Liver (tissue), 9 donors: ENCODE results near the gene RAB3GAP1. TPM values are rescaled to one million over a fixed set of nuclear protein-coding genes. Genes with fewer than 3 reads are reported as not detected.

ENCODE experiments used
- DNase-seq: peaks from one replicate; pipeline ENCODE4 v3.0.0-alpha.2; 2017; ENCODE audit warnings: low spot score
- H3K27ac ChIP-seq, 2 donors: one replicate each; pipeline ENCODE4 v1.7.0; 2013; ENCODE audit warnings: inconsistent platforms in 2 of 2, low read length in 2 of 2, control low read depth in 1 of 2, low read depth in 1 of 2, mild to moderate bottlenecking in 1 of 2
- H3K27me3 ChIP-seq, 4 donors: one replicate each; pipeline versions ENCODE4 v1.6.1 to v1.7.0; 2013; ENCODE audit warnings: low read length in 3 of 4, inconsistent platforms in 1 of 4, mild to moderate bottlenecking in 1 of 4, moderate library complexity in 1 of 4; ENCODE audit not compliant: control insufficient read depth in 4 of 4, insufficient read depth in 4 of 4
- H3K36me3 ChIP-seq, 4 donors: one replicate each; pipeline versions ENCODE4 v1.6.1 to v1.7.0; 2013; ENCODE audit warnings: low read length in 3 of 4, mild to moderate bottlenecking in 3 of 4, low read depth in 1 of 4, moderate library complexity in 1 of 4; ENCODE audit not compliant: control insufficient read depth in 4 of 4, insufficient read depth in 3 of 4
- H3K4me1 ChIP-seq, 4 donors: one replicate each; pipeline versions ENCODE4 v1.6.1 to v1.7.0; 2013; ENCODE audit warnings: low read length in 3 of 4, mild to moderate bottlenecking in 3 of 4, moderate library complexity in 1 of 4; ENCODE audit not compliant: control insufficient read depth in 4 of 4, insufficient read depth in 4 of 4
- H3K4me3 ChIP-seq, 3 donors: one replicate each; pipeline versions ENCODE4 v1.6.1 to v1.7.0; 2013; ENCODE audit warnings: low read length in 3 of 3, control low read depth in 1 of 3, low read depth in 1 of 3, mild to moderate bottlenecking in 1 of 3
- H3K9ac ChIP-seq, 2 donors: one replicate each; pipeline ENCODE4 v1.7.0; 2013; ENCODE audit warnings: low read length in 2 of 2, mild to moderate bottlenecking in 2 of 2, moderate library complexity in 2 of 2, control low read depth in 1 of 2, low read depth in 1 of 2
- H3K9me3 ChIP-seq, 4 donors: one replicate each; pipeline versions ENCODE4 v1.6.1 to v1.7.0; 2013; ENCODE audit warnings: low read length in 3 of 4; ENCODE audit not compliant: control insufficient read depth in 4 of 4
- EGR1 ChIP-seq, 2 donors: IDR thresholded peaks; 2 replicates each; pipeline ENCODE4 v1.6.1; 2016 to 2018; ENCODE audit warnings: antibody characterized with exemption in 2 of 2, low read depth in 2 of 2
- FOXA1 ChIP-seq: IDR thresholded peaks from 2 replicates; pipeline ENCODE4 v1.6.1; 2016; ENCODE audit warnings: antibody characterized with exemption
- FOXA2 ChIP-seq: IDR thresholded peaks from 2 replicates; pipeline ENCODE4 v1.6.1; 2016; ENCODE audit warnings: antibody characterized with exemption
- GABPA ChIP-seq, 2 donors: IDR thresholded peaks in 1 of 2; conservative IDR thresholded peaks in 1 of 2; 2 replicates each; pipeline ENCODE4 v1.6.1; 2016; ENCODE audit warnings: antibody characterized with exemption in 2 of 2, mild to moderate bottlenecking in 1 of 2, moderate library complexity in 1 of 2
- HNF4A ChIP-seq, 2 donors: conservative IDR thresholded peaks; 2 replicates each; pipeline ENCODE4 v1.6.1; 2016; ENCODE audit warnings: antibody characterized with exemption in 2 of 2, mild to moderate bottlenecking in 2 of 2
- HNF4G ChIP-seq: IDR thresholded peaks from 2 replicates; pipeline ENCODE4 v1.6.1; 2016; ENCODE audit warnings: antibody characterized with exemption
- JUND ChIP-seq, 2 donors: IDR thresholded peaks; 2 replicates each; pipeline ENCODE4 v1.6.1; 2016; ENCODE audit warnings: antibody characterized with exemption in 2 of 2
- NR2F2 ChIP-seq: IDR thresholded peaks from 2 replicates; pipeline ENCODE4 v1.6.1; 2016; ENCODE audit warnings: antibody characterized with exemption
- RAD21 ChIP-seq, 2 donors: IDR thresholded peaks; 2 replicates each; pipeline ENCODE4 v1.6.1; 2016; ENCODE audit warnings: antibody characterized with exemption in 2 of 2, mild to moderate bottlenecking in 2 of 2
- RXRA ChIP-seq, 2 donors: IDR thresholded peaks; 2 replicates each; pipeline ENCODE4 v1.6.1; 2017 to 2018; ENCODE audit warnings: antibody characterized with exemption in 2 of 2, mild to moderate bottlenecking in 1 of 2
- SP1 ChIP-seq: IDR thresholded peaks from 2 replicates; pipeline ENCODE4 v1.6.1; 2018; ENCODE audit warnings: antibody characterized with exemption, mild to moderate bottlenecking
- TAF1 ChIP-seq: conservative IDR thresholded peaks from 2 replicates; pipeline ENCODE4 v1.6.1; 2016; ENCODE audit warnings: antibody characterized with exemption, mild to moderate bottlenecking
- YY1 ChIP-seq: IDR thresholded peaks from 2 replicates; pipeline ENCODE4 v1.6.1; 2016; ENCODE audit warnings: antibody characterized with exemption, mild to moderate bottlenecking
- WGBS: extraction: QIAGEN DNeasy Blood & Tissue Kit; methylation state at CpG from one replicate; pipeline ENCODE4 v1.1.7; 2013; 5-methylcytosine and 5-hydroxymethylcytosine counted together
- polyA plus RNA-seq, 2 donors: library from polyadenylated mRNA; stranded (reverse) in 1 of 2; unstranded in 1 of 2; fragments of 200-250 nt in 1 of 2; fragments of >200 nt in 1 of 2; fragmentation: Nextera tagmentation in 1 of 2; extraction: Ambion mirVana in 1 of 2; gene quantifications; one replicate each; pipeline versions ENCODE4 v1.2.1 to v1.2.3, GENCODE V29; 2013 to 2015
- total RNA-seq, 2 donors: library from RNA; depleted of rRNA; stranded (reverse); fragments of >200 nt; gene quantifications; one replicate each; pipeline ENCODE4 v1.2.3, GENCODE V29; 2014
- TF ChIP-seq, protein P1 (sequence below): IDR thresholded peaks from 2 replicates; pipeline ENCODE4 v1.6.1; 2016; ENCODE audit warnings: antibody characterized with exemption, mild to moderate bottlenecking
- TF ChIP-seq, protein P2 (sequence below): IDR thresholded peaks from 2 replicates; pipeline ENCODE4 v1.6.1; 2016; ENCODE audit warnings: antibody characterized with exemption
- TF ChIP-seq, protein P3 (sequence below): fragments of 150-350 bp; IDR thresholded peaks from 2 replicates; pipeline ENCODE4 v1.5.1; 2017; ENCODE audit warnings: improper control_type of control experiment, low read depth, low read length; ENCODE audit not compliant: missing input control
- TF ChIP-seq, protein P4 (sequence below): IDR thresholded peaks from 2 replicates; pipeline ENCODE4 v1.6.1; 2016; ENCODE audit warnings: antibody characterized with exemption
- TF ChIP-seq, protein P5 (sequence below): IDR thresholded peaks from 2 replicates; pipeline ENCODE4 v1.6.1; 2016; ENCODE audit warnings: antibody characterized with exemption
- donor health status: healthy.
- donor health status: healthy.
- donor health status: healthy.
- donor health status: healthy.
- donor health status: healthy.

RAB3GAP1 gene
- total and polyA plus RNA-seq, 4 donors = 8.8 to 30.0 (median 15.1) TPM

DNA sequence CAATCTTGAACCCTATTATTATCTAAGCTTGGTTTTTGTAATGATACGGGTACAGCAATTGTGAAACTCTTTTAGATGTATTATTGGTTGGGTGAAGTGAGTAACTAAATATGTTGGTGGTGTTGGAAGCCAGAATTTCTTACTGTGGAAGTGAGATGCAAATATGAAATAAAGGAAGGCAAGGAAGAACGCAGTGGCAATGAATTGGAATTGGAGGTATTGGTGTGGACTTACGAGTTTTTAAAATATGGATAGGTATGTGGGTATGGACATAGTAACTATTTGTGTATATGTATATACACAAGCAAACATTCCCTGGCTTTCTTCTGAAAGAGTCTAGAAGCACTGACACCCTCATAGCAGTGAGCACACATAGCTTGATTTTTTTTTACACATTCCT, 105.8 kb downstream of the RAB3GAP1 start:
- WGBS = 98% methylated on average over 3 of the region's 3 CpGs
- DNase-seq = no peak
- Histone ChIP-seq H3K9ac (no peak overlapping the region), H3K9me3 (no peaks in the 10 kb centered on the region), H3K4me1 (no peaks in the 10 kb centered on the region), H3K4me3 (no peak overlapping the region), H3K27me3 (no peaks in the 10 kb centered on the region), H3K36me3 (peaks cover 0 to 42% (median 27%) of the 10 kb centered on the region in 4 donors), H3K27ac (no peak overlapping the region)
- no peak for TF ChIP-seq NR2F2

DNA sequence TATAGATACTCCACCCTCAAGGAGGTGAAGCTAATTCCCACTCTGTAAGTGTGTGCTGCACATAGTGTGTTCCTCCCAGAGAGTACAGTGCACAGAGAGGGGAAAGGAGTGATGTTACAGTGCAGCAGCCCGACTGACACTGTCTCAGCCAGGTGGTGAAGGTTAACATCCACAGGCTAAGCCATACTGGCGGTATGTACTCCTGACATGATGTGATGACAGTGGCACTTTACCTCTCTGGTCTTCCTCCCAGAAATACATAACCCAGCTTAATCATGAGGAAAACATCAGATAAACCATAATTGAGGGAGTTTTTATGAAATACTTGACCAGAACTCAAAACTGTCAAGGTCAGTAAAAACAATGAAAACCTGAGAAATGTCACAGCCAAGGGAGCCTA, 107.1 kb downstream of the RAB3GAP1 start:
- H3K36me3 ChIP-seq = peaks cover 0 to 42% (median 25%) of the 10 kb centered on the region in 4 donors

DNA sequence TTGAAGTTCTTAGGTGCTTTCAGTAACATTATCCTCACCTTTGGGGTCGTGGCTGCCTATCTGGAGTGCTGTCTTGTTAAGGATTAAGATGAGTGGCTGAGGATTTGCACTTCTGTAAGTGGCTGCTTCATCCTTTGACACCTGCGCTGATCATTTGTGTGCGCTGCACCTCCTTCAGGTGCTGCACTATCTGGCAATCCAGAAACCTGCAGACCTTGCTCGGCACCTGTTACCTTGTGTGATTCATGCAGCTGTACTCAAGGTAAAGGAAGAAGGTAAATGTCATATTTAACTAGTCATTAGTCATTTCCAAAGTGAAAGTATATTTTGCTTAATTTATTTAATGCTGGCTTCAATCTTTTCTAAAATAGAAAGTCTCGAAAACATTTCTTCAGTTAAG, 110.3 kb downstream of the RAB3GAP1 start:
- DNase-seq = no peak
- TF ChIP-seq FOXA2 = no peak
- no peak for TF ChIP-seq SP1
- no peak for TF ChIP-seq HNF4A (conservative IDR thresholded peaks at IDR 0.05)
- TF ChIP-seq RAD21 (IDR thresholded peaks at IDR 0.05) = no peak
- TF ChIP-seq YY1 = no peak
- no peak for TF ChIP-seq HNF4G
- TF ChIP-seq EGR1 (IDR thresholded peaks at IDR 0.05; ENCODE audit: low read depth in 2 of 2) = no peak
- TF ChIP-seq, protein P1, sequence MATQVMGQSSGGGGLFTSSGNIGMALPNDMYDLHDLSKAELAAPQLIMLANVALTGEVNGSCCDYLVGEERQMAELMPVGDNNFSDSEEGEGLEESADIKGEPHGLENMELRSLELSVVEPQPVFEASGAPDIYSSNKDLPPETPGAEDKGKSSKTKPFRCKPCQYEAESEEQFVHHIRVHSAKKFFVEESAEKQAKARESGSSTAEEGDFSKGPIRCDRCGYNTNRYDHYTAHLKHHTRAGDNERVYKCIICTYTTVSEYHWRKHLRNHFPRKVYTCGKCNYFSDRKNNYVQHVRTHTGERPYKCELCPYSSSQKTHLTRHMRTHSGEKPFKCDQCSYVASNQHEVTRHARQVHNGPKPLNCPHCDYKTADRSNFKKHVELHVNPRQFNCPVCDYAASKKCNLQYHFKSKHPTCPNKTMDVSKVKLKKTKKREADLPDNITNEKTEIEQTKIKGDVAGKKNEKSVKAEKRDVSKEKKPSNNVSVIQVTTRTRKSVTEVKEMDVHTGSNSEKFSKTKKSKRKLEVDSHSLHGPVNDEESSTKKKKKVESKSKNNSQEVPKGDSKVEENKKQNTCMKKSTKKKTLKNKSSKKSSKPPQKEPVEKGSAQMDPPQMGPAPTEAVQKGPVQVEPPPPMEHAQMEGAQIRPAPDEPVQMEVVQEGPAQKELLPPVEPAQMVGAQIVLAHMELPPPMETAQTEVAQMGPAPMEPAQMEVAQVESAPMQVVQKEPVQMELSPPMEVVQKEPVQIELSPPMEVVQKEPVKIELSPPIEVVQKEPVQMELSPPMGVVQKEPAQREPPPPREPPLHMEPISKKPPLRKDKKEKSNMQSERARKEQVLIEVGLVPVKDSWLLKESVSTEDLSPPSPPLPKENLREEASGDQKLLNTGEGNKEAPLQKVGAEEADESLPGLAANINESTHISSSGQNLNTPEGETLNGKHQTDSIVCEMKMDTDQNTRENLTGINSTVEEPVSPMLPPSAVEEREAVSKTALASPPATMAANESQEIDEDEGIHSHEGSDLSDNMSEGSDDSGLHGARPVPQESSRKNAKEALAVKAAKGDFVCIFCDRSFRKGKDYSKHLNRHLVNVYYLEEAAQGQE = no peak
- no peak for TF ChIP-seq FOXA1
- TF ChIP-seq, protein P2, sequence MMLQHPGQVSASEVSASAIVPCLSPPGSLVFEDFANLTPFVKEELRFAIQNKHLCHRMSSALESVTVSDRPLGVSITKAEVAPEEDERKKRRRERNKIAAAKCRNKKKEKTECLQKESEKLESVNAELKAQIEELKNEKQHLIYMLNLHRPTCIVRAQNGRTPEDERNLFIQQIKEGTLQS = no peak
- TF ChIP-seq, protein P3, sequence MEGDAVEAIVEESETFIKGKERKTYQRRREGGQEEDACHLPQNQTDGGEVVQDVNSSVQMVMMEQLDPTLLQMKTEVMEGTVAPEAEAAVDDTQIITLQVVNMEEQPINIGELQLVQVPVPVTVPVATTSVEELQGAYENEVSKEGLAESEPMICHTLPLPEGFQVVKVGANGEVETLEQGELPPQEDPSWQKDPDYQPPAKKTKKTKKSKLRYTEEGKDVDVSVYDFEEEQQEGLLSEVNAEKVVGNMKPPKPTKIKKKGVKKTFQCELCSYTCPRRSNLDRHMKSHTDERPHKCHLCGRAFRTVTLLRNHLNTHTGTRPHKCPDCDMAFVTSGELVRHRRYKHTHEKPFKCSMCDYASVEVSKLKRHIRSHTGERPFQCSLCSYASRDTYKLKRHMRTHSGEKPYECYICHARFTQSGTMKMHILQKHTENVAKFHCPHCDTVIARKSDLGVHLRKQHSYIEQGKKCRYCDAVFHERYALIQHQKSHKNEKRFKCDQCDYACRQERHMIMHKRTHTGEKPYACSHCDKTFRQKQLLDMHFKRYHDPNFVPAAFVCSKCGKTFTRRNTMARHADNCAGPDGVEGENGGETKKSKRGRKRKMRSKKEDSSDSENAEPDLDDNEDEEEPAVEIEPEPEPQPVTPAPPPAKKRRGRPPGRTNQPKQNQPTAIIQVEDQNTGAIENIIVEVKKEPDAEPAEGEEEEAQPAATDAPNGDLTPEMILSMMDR = no peak
- TF ChIP-seq JUND (IDR thresholded peaks at IDR 0.05) = no peak
- TF ChIP-seq NR2F2 = no peak
- TF ChIP-seq GABPA (IDR thresholded peaks at IDR 0.05 in 1 of 2, conservative IDR thresholded peaks at IDR 0.05 in 1 of 2) = no peak
- TF ChIP-seq, protein P4, sequence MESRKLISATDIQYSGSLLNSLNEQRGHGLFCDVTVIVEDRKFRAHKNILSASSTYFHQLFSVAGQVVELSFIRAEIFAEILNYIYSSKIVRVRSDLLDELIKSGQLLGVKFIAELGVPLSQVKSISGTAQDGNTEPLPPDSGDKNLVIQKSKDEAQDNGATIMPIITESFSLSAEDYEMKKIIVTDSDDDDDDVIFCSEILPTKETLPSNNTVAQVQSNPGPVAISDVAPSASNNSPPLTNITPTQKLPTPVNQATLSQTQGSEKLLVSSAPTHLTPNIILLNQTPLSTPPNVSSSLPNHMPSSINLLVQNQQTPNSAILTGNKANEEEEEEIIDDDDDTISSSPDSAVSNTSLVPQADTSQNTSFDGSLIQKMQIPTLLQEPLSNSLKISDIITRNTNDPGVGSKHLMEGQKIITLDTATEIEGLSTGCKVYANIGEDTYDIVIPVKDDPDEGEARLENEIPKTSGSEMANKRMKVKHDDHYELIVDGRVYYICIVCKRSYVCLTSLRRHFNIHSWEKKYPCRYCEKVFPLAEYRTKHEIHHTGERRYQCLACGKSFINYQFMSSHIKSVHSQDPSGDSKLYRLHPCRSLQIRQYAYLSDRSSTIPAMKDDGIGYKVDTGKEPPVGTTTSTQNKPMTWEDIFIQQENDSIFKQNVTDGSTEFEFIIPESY = no peak
- TF ChIP-seq RXRA (IDR thresholded peaks at IDR 0.05) = no peak
- TF ChIP-seq TAF1 = no peak
- TF ChIP-seq, protein P5, sequence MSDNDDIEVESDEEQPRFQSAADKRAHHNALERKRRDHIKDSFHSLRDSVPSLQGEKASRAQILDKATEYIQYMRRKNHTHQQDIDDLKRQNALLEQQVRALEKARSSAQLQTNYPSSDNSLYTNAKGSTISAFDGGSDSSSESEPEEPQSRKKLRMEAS = no peak
- 96% methylated on average over 5 of the region's 5 CpGs for WGBS
- Histone ChIP-seq H3K27ac (no peak overlapping the region), H3K9ac (no peak overlapping the region), H3K4me1 (no peaks in the 10 kb centered on the region), H3K27me3 (no peaks in the 10 kb centered on the region), H3K9me3 (no peaks in the 10 kb centered on the region), H3K36me3 (peaks cover 0 to 38% (median 29%) of the 10 kb centered on the region in 4 donors), H3K4me3 (no peak overlapping the region)

More for the DNA sequence above, 107.1 kb downstream of the RAB3GAP1 start:
- Histone ChIP-seq H3K9me3 (no peaks in the 10 kb centered on the region), H3K27me3 (no peaks in the 10 kb centered on the region), H3K4me3 (no peak overlapping the region), H3K9ac (no peak overlapping the region), H3K4me1 (no peaks in the 10 kb centered on the region), H3K27ac (no peak overlapping the region)
- DNase-seq = no peak
- no peak for TF ChIP-seq FOXA2
- 99% methylated on average over 2 of the region's 2 CpGs for WGBS
